Psoas muscle (tissue), 8 donors: ENCODE measurements around the gene UBTF. TPM values are rescaled to one million over a fixed set of nuclear protein-coding genes. Genes with fewer than 3 reads are reported as not detected.
A peak's percentile ranks its signal among the peaks of the same experiment; 100 is the strongest.

ENCODE experiments used
- ATAC-seq, 4 donors: fragments of 200-7000 bp; cut with Tn5 transposase; one replicate each; pipeline ENCODE4 v1.9.1; 2020; ENCODE audit warnings: moderate library complexity in 3 of 4, mild to moderate bottlenecking in 2 of 4
- DNase-seq, 2 donors: peaks; one replicate each; pipeline ENCODE4 v3.0.0-alpha.2; 2020
- H3K27ac ChIP-seq: fragments of 200-600 bp; one replicate; pipeline ENCODE4 v1.8.0; 2022
- H3K27me3 ChIP-seq, 3 donors: fragments of 200-600 bp in 1 of 3; one replicate each; pipeline versions ENCODE4 v1.6.1 to v1.8.0; 2013 to 2022; ENCODE audit warnings: low read length in 2 of 3, mild to moderate bottlenecking in 2 of 3, moderate library complexity in 1 of 3; ENCODE audit not compliant: insufficient read depth in 3 of 3
- H3K36me3 ChIP-seq, 2 donors: fragments of 200-600 bp in 1 of 2; one replicate each; pipeline versions ENCODE4 v1.6.1 to v1.8.0; 2013 to 2022; ENCODE audit warnings: low read depth in 1 of 2, mild to moderate bottlenecking in 1 of 2, moderate library complexity in 1 of 2; ENCODE audit not compliant: insufficient read depth in 1 of 2
- H3K4me1 ChIP-seq: fragments of 200-600 bp; one replicate; pipeline ENCODE4 v1.8.0; 2022
- H3K4me3 ChIP-seq: fragments of 200-600 bp; one replicate; pipeline ENCODE4 v1.8.0; 2022; ENCODE audit warnings: mild to moderate bottlenecking
- H3K9me3 ChIP-seq: fragments of 200-600 bp; one replicate; pipeline ENCODE4 v1.8.0; 2022
- CTCF ChIP-seq: fragments of 200-600 bp; IDR thresholded peaks from one replicate; pipeline ENCODE4 v1.8.0; 2022; ENCODE audit warnings: antibody characterized with exemption
- WGBS, 3 donors: extraction: QIAGEN DNeasy Blood & Tissue Kit; methylation state at CpG; one replicate each; pipeline versions ENCODE4 v1.1.6 to v1.1.7; 2013; 5-methylcytosine and 5-hydroxymethylcytosine counted together
- intact Hi-C, 2 donors: fragments of 100-400 bp; cut with DNase I; formaldehyde crosslinking; loops; one replicate each; pipeline versions ENCODE4 v1.11.0 to v1.14.2; 2022
- long read RNA-seq, 2 donors: library from polyadenylated mRNA; unstranded; transcript quantifications; one replicate each; pipeline ENCODE4 v2.0.0, GENCODE V29; 2021
- polyA plus RNA-seq, 3 donors: library from polyadenylated mRNA; stranded (reverse); fragments of 200-250 nt; gene quantifications; one replicate each; pipeline ENCODE4 v1.2.3, GENCODE V29; 2013
- total RNA-seq, 4 donors: library from RNA; stranded (reverse); fragmentation: NEBNext Ultra II Directional in 2 of 4; extraction: Animal tissue kit (Norgen Biotek cat#: 25700) in 2 of 4; gene quantifications; one replicate each; pipeline versions ENCODE4 v1.2.1 to v1.2.4, GENCODE V29; 2021 to 2023
- donor health status: healthy with polysubstance abuse.
- donor health status: DM: no; HTN: no; CAD: no; lungs with moderate emphysema.
- donor health status: Bipolar disorder and iron deficiency.
- donor health status: healthy.
- donor health status: DM: yes; HTN: yes; CAD: no.
- donor health status: DM: no; HTN: no; CAD: no.
- donor health status: DM: no; HTN: no; CAD: no.
- donor health status: DM: yes; HTN: yes; CAD: no.

UBTF gene
- 10 to 100 TPM; 42.3 to 67.5 (median 49.9) TPM for total RNA-seq
- 10 to 100 TPM; 36.0 to 49.4 (median 36.1) TPM for polyA plus RNA-seq
- long read RNA-seq, donor 1, full-length matches to known transcripts = 38 of 85 reads
- long read RNA-seq, donor 1, partial matches to known transcripts = 24 of 85 reads
- long read RNA-seq, donor 1, other reads (novel, unspliced or antisense) = 23 of 85 reads
- long read RNA-seq, donor 2, full-length matches to known transcripts = 46 of 116 reads
- long read RNA-seq, donor 2, partial matches to known transcripts = 28 of 116 reads
- long read RNA-seq, donor 2, other reads (novel, unspliced or antisense) = 42 of 116 reads

DNA sequence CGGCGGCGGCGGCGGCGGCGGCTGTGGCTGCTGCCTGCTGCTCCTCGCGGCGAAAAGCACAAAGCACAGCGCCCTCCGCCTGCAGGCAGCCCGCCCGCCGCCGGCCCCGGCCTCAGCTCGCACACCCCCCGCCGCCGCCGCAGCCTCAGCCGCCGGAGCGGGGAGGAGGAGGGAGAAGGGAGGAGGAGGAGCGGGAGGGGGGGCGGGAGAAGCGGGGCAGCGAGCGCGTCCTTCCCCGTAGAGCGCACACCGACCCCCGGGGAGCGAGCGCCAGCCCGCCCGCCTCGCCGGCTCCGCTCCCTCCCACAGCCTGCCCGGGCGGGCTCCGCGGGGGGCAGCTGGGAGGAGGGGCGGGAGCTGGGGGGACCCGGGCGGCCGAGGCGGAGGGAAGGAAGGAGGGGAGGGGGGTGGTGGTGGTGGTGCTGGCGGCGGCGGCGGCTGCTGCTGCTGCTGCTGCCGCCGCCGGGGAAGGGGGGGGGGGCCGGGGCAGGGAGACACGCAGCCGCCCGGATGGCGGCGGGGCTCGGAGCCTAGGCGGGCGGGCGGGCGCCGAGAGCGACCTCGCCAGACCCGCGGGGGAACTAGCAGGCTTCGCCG, at the start of gene UBTF:
UBTF (minus strand) TSS at position 60 of the 597 bp plus-strand sequence. CDS start 1,446 bp downstream, outside the sequence.
- H3K4me1 ChIP-seq = peaks cover 44% of the 10 kb centered on the region
- 0 to 3% (median 0%) methylated on average over 14 to 71 of the region's 76 CpGs for WGBS, 3 donors

GRCh38 chr17:44268709-44269534, 49.4 kb upstream of the UBTF start:
- intact Hi-C loops = no loop called here
- Histone ChIP-seq H3K9me3 (no peaks in the 10 kb centered on the region), H3K27ac (no peak overlapping the region), H3K36me3 (no peaks in the 10 kb centered on the region), H3K27me3 (no peaks in the 10 kb centered on the region), H3K4me3 (no peak overlapping the region), H3K4me1 (no peaks in the 10 kb centered on the region)
- WGBS, 3 donors = 61 to 74% (median 66%) methylated on average over 11 of the region's 11 CpGs
- DNase-seq = no peak
- TF ChIP-seq CTCF = no peak
- ATAC-seq = no peak

More for the DNA sequence above, at the start of gene UBTF:
- TF ChIP-seq CTCF = no peak
- intact Hi-C loops = loop anchor here in 1 of 2 donors (5.0 kb wide), 1 partner anchor 283 kb away; the partner anchor contains the start of gene GPATCH8
- Histone ChIP-seq H3K4me3 (peak within 1 kb of the TSS; percentile 85), H3K36me3 (peaks cover 0 to 27% of the 10 kb centered on the region in 2 donors), H3K27me3 (no peaks in the 10 kb centered on the region), H3K9me3 (no peaks in the 10 kb centered on the region), H3K27ac (peak within 1 kb of the TSS; percentile 98)
- ATAC-seq = peak; percentile 9 to 32 (median 20)
- peak; percentile 71 to 84 for DNase-seq

DNA sequence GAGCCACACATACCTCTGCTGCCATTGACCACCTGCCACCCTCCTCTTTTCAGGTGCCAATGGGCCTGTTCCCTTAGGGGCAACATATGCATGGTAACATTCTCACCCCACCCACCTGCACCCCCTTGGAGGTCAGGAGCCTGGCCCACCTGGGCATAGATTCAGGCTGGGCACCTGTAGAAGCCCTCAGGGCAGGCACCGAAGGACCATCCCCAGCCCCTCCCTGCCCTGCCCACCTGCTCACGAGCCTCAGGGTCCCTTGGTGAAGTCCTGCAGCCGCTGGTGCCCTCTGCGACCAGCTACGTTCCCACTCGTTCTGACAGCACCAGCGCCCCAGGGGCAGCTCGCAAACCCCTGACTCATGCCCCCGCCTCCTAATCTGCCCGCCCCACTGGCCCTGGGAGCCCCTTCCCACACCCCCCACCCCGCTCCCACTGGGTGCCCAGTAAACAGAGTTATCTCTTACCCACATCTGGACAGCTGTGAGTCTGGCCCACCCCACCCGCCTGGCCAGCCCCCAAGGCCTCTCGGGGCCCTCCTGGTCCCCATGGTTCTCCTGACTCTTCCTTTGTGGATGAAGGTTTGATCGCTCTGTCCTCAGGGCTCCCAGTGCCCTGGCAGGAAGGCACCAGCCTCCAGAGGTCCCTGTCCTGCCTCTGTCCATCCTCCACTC, 48.5 kb upstream of the UBTF start, which contains the start of gene SLC4A1:
SLC4A1 (minus strand) TSS at position 318 of the 673 bp plus-strand sequence. CDS start 5,269 bp downstream, outside the sequence.
- DNase-seq (no peak), ATAC-seq (no peak)
- H3K4me3 ChIP-seq = no peak within 1 kb of the TSS
- no peaks in the 10 kb centered on the region for H3K4me1 ChIP-seq
- H3K9me3 ChIP-seq = no peaks in the 10 kb centered on the region
- no peak within 1 kb of the TSS for H3K27ac ChIP-seq
- no peaks in the 10 kb centered on the region for H3K36me3 ChIP-seq
- no peak for TF ChIP-seq CTCF
- intact Hi-C loops = no loop called here
- no peaks in the 10 kb centered on the region for H3K27me3 ChIP-seq
- WGBS, 3 donors = 78 to 84% (median 82%) methylated on average over 14 of the region's 14 CpGs

DNA sequence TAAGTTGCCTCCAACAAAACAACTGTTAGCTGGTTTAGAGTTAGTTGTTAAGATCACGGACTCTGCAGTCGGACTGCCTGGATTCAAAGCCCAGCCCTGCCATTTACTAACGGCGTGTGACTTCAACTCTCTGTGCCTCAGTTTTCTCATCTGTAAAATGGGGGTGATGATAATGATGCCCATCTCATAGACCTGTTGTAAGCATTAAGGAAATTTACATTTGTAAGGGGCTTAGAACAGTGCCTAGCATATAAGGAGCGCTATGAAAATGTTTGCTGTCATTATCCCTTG, 47.6 kb upstream of the UBTF start:
- no peak for TF ChIP-seq CTCF
- 89 to 95% (median 95%) methylated on average over 5 of the region's 5 CpGs for WGBS, 3 donors
- ATAC-seq = no peak

More for the DNA sequence above, 47.6 kb upstream of the UBTF start:
- no peak for DNase-seq
- H3K4me3 ChIP-seq = no peak overlapping the region
- peaks cover 0 to 2% (median 0%) of the 10 kb centered on the region in 3 donors for H3K27me3 ChIP-seq
- no peaks in the 10 kb centered on the region for H3K4me1 ChIP-seq
- H3K9me3 ChIP-seq = no peaks in the 10 kb centered on the region
- intact Hi-C loops = no loop called here
- no peaks in the 10 kb centered on the region for H3K36me3 ChIP-seq
- H3K27ac ChIP-seq = no peak overlapping the region
